Measurements from ENCODE around the gene NECAB2.
A peak's percentile ranks its signal among the peaks of the same experiment; 100 is the strongest.

NECAB2 gene

DNA sequence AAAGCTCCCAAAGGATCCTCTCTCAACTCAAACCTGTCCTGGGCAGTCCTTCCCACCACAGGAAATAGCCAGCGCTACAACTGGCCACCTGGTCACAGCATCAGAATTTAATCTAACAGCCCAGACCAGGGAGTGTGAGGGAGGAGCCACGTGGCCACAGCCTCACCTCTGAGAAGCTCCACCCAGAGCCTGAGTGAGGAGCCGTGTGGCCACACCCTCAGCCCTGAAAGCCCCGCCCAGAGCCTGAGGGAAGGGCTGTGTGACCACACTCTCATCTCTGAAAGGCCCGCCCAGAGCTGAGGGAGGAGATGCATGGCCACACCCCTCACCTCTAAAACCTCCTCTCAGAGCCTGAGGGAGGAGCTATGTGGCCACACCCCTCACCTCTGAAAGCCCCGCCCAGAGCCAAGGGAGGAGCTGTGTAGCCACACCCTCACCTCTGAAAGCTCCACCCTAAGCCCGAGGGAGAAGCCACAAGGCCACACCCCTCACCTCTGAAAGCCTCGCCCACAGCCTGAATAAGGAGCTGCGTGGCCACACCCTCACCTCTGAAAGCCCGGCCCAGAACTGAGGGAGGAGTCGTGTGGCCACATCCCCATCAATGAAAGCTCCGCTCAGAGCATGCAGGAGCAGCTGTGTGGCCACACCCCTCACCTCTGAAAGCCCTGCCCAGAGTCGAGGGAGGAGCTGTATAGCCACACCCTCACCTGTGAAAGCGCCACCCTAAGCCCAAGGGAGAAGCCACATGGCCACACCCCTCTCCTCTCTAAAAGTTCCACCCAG, 45.9 kb downstream of the NECAB2 start:
- peaks cover 47% of the 10 kb centered on the region for H3K27me3 ChIP-seq
- H3K36me3 ChIP-seq = no peaks in the 10 kb centered on the region
- H3K27ac ChIP-seq = peak overlapping the region; percentile 74
- H3K4me1 ChIP-seq (ENCODE audit: control insufficient read depth in 1 of 2, insufficient read depth in 1 of 2, low read depth in 1 of 2, low read length in 1 of 2) = peaks cover 0 to 4% of the 10 kb centered on the region in 2 experiments
- no peak for TF ChIP-seq CTCF (IDR thresholded peaks at IDR 0.05)
- H3K9me3 ChIP-seq = no peaks in the 10 kb centered on the region
- H3K4me3 ChIP-seq (ENCODE audit: low read depth in 1 of 2, low read length in 1 of 2) = no peak overlapping the region

DNA sequence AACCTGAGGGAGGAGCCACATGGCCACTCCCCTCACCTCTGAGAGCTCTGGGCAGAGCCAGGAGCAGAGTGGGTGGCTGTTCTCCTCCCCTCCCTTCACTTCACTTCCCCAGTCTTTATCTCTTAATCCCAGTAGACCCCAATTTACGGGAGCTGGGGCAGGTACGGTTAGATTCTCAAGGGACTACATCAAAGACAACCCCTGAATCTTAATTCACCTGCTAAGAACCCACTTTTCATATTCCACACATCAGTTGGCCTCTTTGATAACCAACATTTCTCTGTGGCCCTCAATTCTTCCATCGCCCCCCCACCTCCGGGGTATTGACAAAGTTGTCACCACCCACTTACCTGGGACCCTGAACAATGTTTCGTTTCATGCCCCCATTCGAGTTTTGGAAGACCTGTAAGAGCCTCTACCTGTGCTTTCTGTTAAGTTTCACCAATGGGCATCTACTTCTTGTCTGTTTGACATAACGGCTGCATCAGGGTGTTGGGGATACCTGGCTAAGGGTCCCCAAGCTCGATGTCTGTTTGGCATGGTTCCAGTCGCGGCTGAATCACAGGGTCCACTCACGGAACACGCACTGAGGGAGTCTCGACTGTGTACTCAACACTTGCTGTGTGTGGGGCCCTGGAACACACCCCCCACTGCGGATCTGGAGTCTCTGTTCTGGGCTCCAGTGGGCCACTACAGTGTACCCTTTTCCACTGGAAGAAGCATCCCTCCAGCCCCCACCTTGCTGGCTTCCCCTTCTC, 46.7 kb downstream of the NECAB2 start:
- Histone ChIP-seq H3K36me3 (no peaks in the 10 kb centered on the region), H3K9me3 (no peaks in the 10 kb centered on the region), H3K4me3 (ENCODE audit: low read depth in 1 of 2, low read length in 1 of 2) (no peak overlapping the region), H3K4me1 (ENCODE audit: control insufficient read depth in 1 of 2, insufficient read depth in 1 of 2, low read depth in 1 of 2, low read length in 1 of 2) (peaks cover 0 to 4% of the 10 kb centered on the region in 2 experiments), H3K27ac (peak overlapping the region; percentile 74), H3K27me3 (peaks cover 46% of the 10 kb centered on the region)
- TF ChIP-seq CTCF (IDR thresholded peaks at IDR 0.05) = no peak

GRCh38 chr16:84015399-84015798, 47.4 kb downstream of the NECAB2 start:
- Histone ChIP-seq H3K4me3 (ENCODE audit: low read depth in 1 of 2, low read length in 1 of 2) (no peak overlapping the region), H3K27ac (no peak overlapping the region), H3K9me3 (no peaks in the 10 kb centered on the region), H3K4me1 (ENCODE audit: control insufficient read depth in 1 of 2, insufficient read depth in 1 of 2, low read depth in 1 of 2, low read length in 1 of 2) (peaks cover 0 to 4% of the 10 kb centered on the region in 2 experiments), H3K27me3 (peaks cover 52% of the 10 kb centered on the region), H3K36me3 (no peaks in the 10 kb centered on the region)
- TF ChIP-seq CTCF (IDR thresholded peaks at IDR 0.05) = no peak

- Histone ChIP-seq H3K36me3 (no peaks in the 10 kb centered on the region), H3K4me3 (ENCODE audit: low read depth in 1 of 2, low read length in 1 of 2) (no peak overlapping the region), H3K27me3 (peaks cover 55% of the 10 kb centered on the region), H3K4me1 (ENCODE audit: control insufficient read depth in 1 of 2, insufficient read depth in 1 of 2, low read depth in 1 of 2, low read length in 1 of 2) (peaks cover 0 to 4% of the 10 kb centered on the region in 2 experiments), H3K27ac (no peak overlapping the region), H3K9me3 (no peaks in the 10 kb centered on the region)
- no peak for TF ChIP-seq CTCF (IDR thresholded peaks at IDR 0.05)
These were observed 48.4 kb downstream of the NECAB2 start for GRCh38 chr16:84016477-84016876.

DNA sequence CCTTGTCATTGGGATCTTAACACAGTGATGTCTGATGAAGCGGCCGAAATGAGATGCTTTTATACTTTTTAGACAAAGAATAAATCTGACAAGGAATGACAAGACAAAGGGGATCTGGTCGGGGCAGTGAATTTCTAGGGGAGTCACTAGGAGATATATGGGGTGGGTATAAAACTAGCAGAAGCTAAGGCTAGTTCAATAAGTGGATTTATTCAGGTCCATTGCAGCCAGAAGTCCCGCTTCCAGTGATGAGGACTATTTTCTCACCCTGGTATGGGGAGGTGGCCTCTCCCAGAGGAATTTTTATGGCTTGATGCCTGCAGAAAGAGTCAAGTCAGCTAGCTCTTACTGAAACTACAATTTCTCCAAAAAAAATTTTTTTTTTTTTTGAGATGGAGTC, 50.7 kb downstream of the NECAB2 start:
- TF ChIP-seq CTCF (IDR thresholded peaks at IDR 0.05) = no peak
- Histone ChIP-seq H3K36me3 (no peaks in the 10 kb centered on the region), H3K4me3 (ENCODE audit: low read depth in 1 of 2, low read length in 1 of 2) (no peak overlapping the region), H3K4me1 (ENCODE audit: control insufficient read depth in 1 of 2, insufficient read depth in 1 of 2, low read depth in 1 of 2, low read length in 1 of 2) (peaks cover 0 to 4% of the 10 kb centered on the region in 2 experiments), H3K27ac (no peak overlapping the region), H3K27me3 (peaks cover 68% of the 10 kb centered on the region), H3K9me3 (no peaks in the 10 kb centered on the region)

Data from neutrophil (primary cell).